Panc1 (cell line): ENCODE data around the gene SLX4IP. TPM values are rescaled to one million over a fixed set of nuclear protein-coding genes. Genes with fewer than 3 reads are reported as not detected.

Experiments used
- ATAC-seq: fragments of 200-7000 bp; cut with Tn5 transposase; 2 replicates; pipeline ENCODE4 v1.9.1; 2020; ENCODE audit warnings: mild to moderate bottlenecking, moderate library complexity
- BruUV-seq: library from RNA; stranded (reverse); fragments of 400-500 nt; replicated peaks from 2 replicates; lab custom pipeline; 2021; lab: Mats Ljungman, UMichigan
- CTCF ChIA-PET: fragments of 300-600 bp; sonication (Branson Sonifier 250); formaldehyde crosslinking; loops from one replicate; lab custom pipeline; 2022; ENCODE audit warnings: antibody characterized with exemption; lab: Charles Lee
- POLR2A ChIA-PET: fragments of 300-600 bp; sonication (Branson Sonifier 250); formaldehyde crosslinking; loops from one replicate; lab custom pipeline; 2022; ENCODE audit warnings: antibody characterized with exemption; lab: Charles Lee
- DNase-seq: peaks from one replicate; pipeline ENCODE4 v3.0.0-alpha.2; 2010; ENCODE audit warnings: low read depth, low spot score
- H3K27ac ChIP-seq: 2 replicates; pipeline ENCODE4 v1.5.1; 2011; ENCODE audit warnings: mild to moderate bottlenecking, low read length, inconsistent platforms
- H3K27me3 ChIP-seq: fragments of 200-500 bp; sonication (Bioruptor generic); 2 replicates; pipeline ENCODE4 v1.6.0; 2014; ENCODE audit warnings: low read length, inconsistent platforms; ENCODE audit not compliant: control insufficient read depth, insufficient read depth
- H3K36me3 ChIP-seq: fragments of 200-500 bp; sonication (Bioruptor generic); 2 replicates; pipeline ENCODE4 v1.5.1; 2014; ENCODE audit warnings: inconsistent platforms, mild to moderate bottlenecking, low read length, moderate library complexity; ENCODE audit not compliant: control insufficient read depth, insufficient read depth
- H3K4me1 ChIP-seq: 2 replicates; pipeline ENCODE4 v1.5.1; 2011; ENCODE audit warnings: inconsistent platforms, mild to moderate bottlenecking, low read length, moderate library complexity; ENCODE audit not compliant: control insufficient read depth, insufficient read depth
- H3K4me3 ChIP-seq, 2 experiments: 2 replicates each; pipeline ENCODE4 v1.5.1; 2011 to 2012; ENCODE audit warnings: low read depth in 2 of 2, low read length in 2 of 2, mild to moderate bottlenecking in 2 of 2, inconsistent platforms in 1 of 2, moderate library complexity in 1 of 2
- H3K9me3 ChIP-seq: fragments of 200-500 bp; sonication (Bioruptor generic); 2 replicates; pipeline ENCODE4 v1.5.1; 2014; ENCODE audit warnings: low read depth, mild to moderate bottlenecking, inconsistent platforms, low read length, moderate library complexity; ENCODE audit not compliant: control insufficient read depth, insufficient read depth
- CTCF ChIP-seq: fragments of 450-650 bp; IDR thresholded peaks from 2 replicates; pipeline ENCODE4 v1.5.1; 2017; ENCODE audit warnings: mild to moderate bottlenecking
- POLR2AphosphoS5 ChIP-seq: IDR thresholded peaks from 2 replicates; pipeline ENCODE4 v1.6.1; 2012; ENCODE audit warnings: mild to moderate bottlenecking, low read depth, low read length, moderate library complexity
- REST ChIP-seq, 2 experiments: IDR thresholded peaks; 2 replicates each; pipeline ENCODE4 v1.6.1; 2011 to 2012; ENCODE audit warnings: low read depth in 2 of 2, control low read depth in 1 of 2, low read length in 1 of 2, mild to moderate bottlenecking in 1 of 2, moderate library complexity in 1 of 2; ENCODE audit not compliant: insufficient read depth in 1 of 2
- SIN3A ChIP-seq: IDR thresholded peaks from 2 replicates; pipeline ENCODE4 v1.6.1; 2012; ENCODE audit warnings: low read depth, mild to moderate bottlenecking, low read length, moderate library complexity, borderline replicate concordance; ENCODE audit not compliant: insufficient read depth
- TCF7L2 ChIP-seq: IDR thresholded peaks from 2 replicates; pipeline ENCODE4 v1.6.1; 2011; ENCODE audit warnings: mild to moderate bottlenecking, low read depth, low read length, inconsistent platforms
- in situ Hi-C: cut with HindIII; loops from 2 replicates; pipeline ENCODE4 v1.10.0; 2016; ENCODE audit warnings: low sequenced_read_pairs, low pct_unique_long_range_greater_than_20kb
- intact Hi-C: fragments of 100-400 bp; cut with micrococcal nuclease; formaldehyde crosslinking; loops from one replicate; pipeline ENCODE4 v1.10.0; 2022; ENCODE audit not compliant: unreplicated experiment
- total RNA-seq: library from RNA; stranded (reverse); gene quantifications from one replicate; pipeline ENCODE4 v1.2.1, GENCODE V29; 2021; ENCODE audit not compliant: unreplicated experiment

SLX4IP gene
- total RNA-seq, 1 experiment from 2014 or later = 5.4 TPM

- ChIA-PET CTCF (interaction anchor here (0.5 to 1.7 kb wide), 5 partner anchors 69 to 873 kb away, joined by 3 to 21 read pairs (median 4); no protein-coding TSS in a partner anchor), POLR2A (interaction anchor here (0.5 to 0.6 kb wide), 2 partner anchors 12 to 96 kb away, joined by 6 to 12 read pairs; no protein-coding TSS in a partner anchor)
- intact Hi-C loops = loop anchor here (5.0 to 10.0 kb wide), 2 partner anchors 117 to 871 kb away; no protein-coding TSS in a partner anchor
- Histone ChIP-seq H3K27me3 (no peaks in the 10 kb centered on the region), H3K9me3 (no peaks in the 10 kb centered on the region), H3K4me3 (peak overlapping the region; percentile 82 to 90), H3K27ac (peak overlapping the region; percentile 82), H3K36me3 (peaks cover 4% of the 10 kb centered on the region; the same call in 1 of the 2 replicates), H3K4me1 (peaks cover 27% of the 10 kb centered on the region)
- in situ Hi-C loops = no loop called here
- TF ChIP-seq POLR2AphosphoS5 (no peak), CTCF (peak; percentile 71), REST (IDR thresholded peaks at IDR 0.05; ENCODE audit: insufficient read depth in 1 of 2, low read depth in 2 of 2, low read length in 1 of 2) (no peak), TCF7L2 (no peak), SIN3A (0 out of 2 replicates have a peak, but pooled peaks have one; percentile 14)
- DNase-seq (peak; percentile 45), ATAC-seq (peak; percentile 43)
- no TSS peak for BruUV-seq
Measured at GRCh38 chr20:10671221-10671918, 236.3 kb downstream of the SLX4IP start.

GRCh38 chr20:10671919-10672623 lies 237.0 kb downstream of the SLX4IP start:
- Histone ChIP-seq H3K36me3 (peaks cover 4% of the 10 kb centered on the region; the same call in 1 of the 2 replicates), H3K4me1 (peaks cover 24% of the 10 kb centered on the region), H3K27me3 (no peaks in the 10 kb centered on the region), H3K27ac (peak overlapping the region; percentile 82), H3K9me3 (no peaks in the 10 kb centered on the region), H3K4me3 (peak overlapping the region; percentile 82 to 90)
- ATAC-seq (peak; percentile 39), DNase-seq (no peak)
- TF ChIP-seq SIN3A (no peak), TCF7L2 (no peak), REST (IDR thresholded peaks at IDR 0.05; ENCODE audit: insufficient read depth in 1 of 2, low read depth in 2 of 2, low read length in 1 of 2) (no peak), CTCF (no peak), POLR2AphosphoS5 (no peak)
- in situ Hi-C loops (no loop called here), intact Hi-C loops (loop anchor here (2.0 to 10.0 kb wide), 3 partner anchors 117 to 870 kb away; no protein-coding TSS in a partner anchor)
- no TSS peak for BruUV-seq
- CTCF ChIA-PET = interaction anchor here (0.7 to 1.7 kb wide), 4 partner anchors 68 to 872 kb away, joined by 4 to 21 read pairs (median 6); no protein-coding TSS in a partner anchor
- POLR2A ChIA-PET = interaction anchor here (0.6 kb wide), 1 partner anchor 11 kb away, joined by 3 read pairs; no protein-coding TSS in a partner anchor
